Measurements from ENCODE around the gene GPD1.

Gene GPD1

DNA sequence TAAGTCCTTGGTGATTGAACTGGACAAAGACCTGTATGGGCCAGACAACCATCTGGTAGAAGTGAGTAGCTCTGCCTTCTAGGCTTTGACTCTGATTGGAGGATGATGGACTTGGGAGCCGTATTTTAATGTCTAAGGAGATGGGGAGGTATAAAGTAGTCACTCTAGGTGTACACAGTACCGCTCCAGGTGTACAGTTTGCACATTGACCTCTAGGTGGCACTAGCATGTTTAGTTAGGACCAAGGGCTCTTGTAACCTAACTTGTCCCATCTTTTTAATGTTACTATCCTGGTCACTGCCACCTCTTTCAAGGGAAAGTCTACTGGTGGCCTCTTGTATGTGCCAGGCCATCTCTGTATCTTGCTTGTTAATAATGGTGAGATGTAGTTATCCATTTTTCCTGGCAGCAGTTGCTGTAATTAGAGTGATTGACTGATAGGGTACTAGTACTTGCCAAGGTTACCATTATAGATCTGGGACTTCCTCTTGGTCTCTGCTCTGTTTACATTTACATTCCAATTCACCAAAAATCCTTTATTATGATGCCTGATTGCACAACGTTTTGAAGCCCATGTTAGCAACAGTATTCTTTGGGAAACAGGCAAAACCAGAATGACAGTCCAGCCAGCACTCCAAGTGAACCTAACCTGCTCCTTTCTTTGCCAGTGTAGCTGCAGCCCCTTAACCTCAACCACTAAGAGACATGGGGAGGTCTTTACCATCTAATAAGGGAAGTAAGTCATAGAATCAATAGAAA lies 15.1 kb upstream of the GPD1 start:
- Histone ChIP-seq H3K9ac (ENCODE audit: low read depth, low read length) (no peak overlapping the region), H3K36me3 (ENCODE audit: insufficient read depth, low read depth, low read length) (peaks cover 73% of the 10 kb centered on the region), H3K27ac (ENCODE audit: low read length) (no peak overlapping the region), H3K27me3 (ENCODE audit: insufficient read depth, low read length) (no peaks in the 10 kb centered on the region), H3K4me1 (ENCODE audit: insufficient read depth, low read length) (no peaks in the 10 kb centered on the region), H3K9me3 (ENCODE audit: insufficient read depth, low read depth, low read length) (no peaks in the 10 kb centered on the region), H3K4me3 (ENCODE audit: low read length) (no peak overlapping the region)

DNA sequence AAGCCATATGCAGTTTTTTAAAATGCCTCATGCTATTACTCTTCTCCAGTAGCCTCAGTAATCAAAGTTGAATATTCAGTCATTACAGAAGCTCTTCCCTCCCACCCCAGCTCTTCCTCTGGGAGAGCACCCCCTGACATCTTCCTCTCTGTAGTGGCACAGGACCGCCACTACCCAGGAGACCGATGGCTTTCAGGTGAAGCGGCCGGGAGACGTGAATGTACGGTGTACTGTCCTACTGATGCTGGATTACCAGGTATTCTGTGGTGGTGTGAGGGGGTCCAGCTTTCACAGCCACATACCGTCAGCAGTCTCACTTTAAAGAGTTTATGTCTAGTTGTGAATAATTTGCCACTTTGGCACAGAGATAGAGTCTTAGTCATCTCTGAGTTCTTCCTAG lies 14.1 kb upstream of the GPD1 start:
- no peaks in the 10 kb centered on the region for H3K9me3 ChIP-seq (ENCODE audit: insufficient read depth, low read depth, low read length)

DNA sequence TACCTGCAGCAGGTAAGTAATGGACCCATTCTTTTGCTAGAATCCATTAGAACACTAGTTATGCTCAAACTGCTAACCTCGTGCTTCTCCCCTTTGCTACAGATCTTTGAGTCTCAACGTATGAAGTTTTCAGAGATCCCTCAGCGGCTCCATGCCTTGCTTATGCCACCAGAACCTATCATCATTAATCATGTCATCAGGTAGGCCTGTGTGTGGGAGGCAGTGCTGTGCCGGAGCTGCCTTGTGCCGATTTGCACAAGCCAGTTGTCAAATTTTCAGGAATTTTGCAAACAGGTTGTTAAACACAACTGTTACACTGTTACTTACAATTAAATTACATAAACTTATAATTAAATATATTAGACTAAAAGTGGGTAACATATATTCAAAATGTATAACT lies 13.4 kb upstream of the GPD1 start:
- Histone ChIP-seq H3K9ac (ENCODE audit: low read depth, low read length) (no peak overlapping the region), H3K27me3 (ENCODE audit: insufficient read depth, low read length) (no peaks in the 10 kb centered on the region), H3K4me3 (ENCODE audit: low read length) (no peak overlapping the region), H3K4me1 (ENCODE audit: insufficient read depth, low read length) (no peaks in the 10 kb centered on the region), H3K9me3 (ENCODE audit: insufficient read depth, low read depth, low read length) (no peaks in the 10 kb centered on the region), H3K27ac (ENCODE audit: low read length) (no peak overlapping the region), H3K36me3 (ENCODE audit: insufficient read depth, low read depth, low read length) (peaks cover 89% of the 10 kb centered on the region)

More for the DNA sequence above, 14.1 kb upstream of the GPD1 start:
- no peaks in the 10 kb centered on the region for H3K4me1 ChIP-seq (ENCODE audit: insufficient read depth, low read length)
- H3K9ac ChIP-seq (ENCODE audit: low read depth, low read length), result no peak overlapping the region
- no peaks in the 10 kb centered on the region for H3K27me3 ChIP-seq (ENCODE audit: insufficient read depth, low read length)
- no peak overlapping the region for H3K4me3 ChIP-seq (ENCODE audit: low read length)
- H3K36me3 ChIP-seq (ENCODE audit: insufficient read depth, low read depth, low read length), result peaks cover 83% of the 10 kb centered on the region
- H3K27ac ChIP-seq (ENCODE audit: low read length), result no peak overlapping the region

DNA sequence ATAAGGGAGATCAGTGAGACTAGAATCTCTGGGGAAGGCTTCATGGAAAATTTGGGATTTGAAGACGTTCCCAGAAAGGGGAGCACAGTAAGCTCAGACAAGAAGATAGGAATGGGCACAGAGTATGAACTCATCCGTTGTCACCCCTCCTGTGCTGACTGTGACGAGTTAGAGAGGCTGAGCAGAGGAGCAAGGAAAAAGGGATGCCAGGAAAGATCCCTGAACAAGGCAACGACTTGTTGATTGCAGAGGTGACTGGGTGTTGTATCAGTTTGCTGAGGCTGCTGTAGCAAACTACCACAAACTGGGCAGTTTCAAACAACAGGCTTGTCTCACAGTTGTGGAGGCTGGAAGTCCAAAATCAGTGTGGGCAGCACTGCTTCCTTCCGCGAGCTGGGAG lies 5.9 kb upstream of the GPD1 start:
- Histone ChIP-seq H3K27ac (ENCODE audit: low read length) (no peak overlapping the region), H3K4me3 (ENCODE audit: low read length) (no peak overlapping the region), H3K36me3 (ENCODE audit: insufficient read depth, low read depth, low read length) (peaks cover 77% of the 10 kb centered on the region), H3K9me3 (ENCODE audit: insufficient read depth, low read depth, low read length) (no peaks in the 10 kb centered on the region), H3K4me1 (ENCODE audit: insufficient read depth, low read length) (no peaks in the 10 kb centered on the region), H3K9ac (ENCODE audit: low read depth, low read length) (no peak overlapping the region), H3K27me3 (ENCODE audit: insufficient read depth, low read length) (no peaks in the 10 kb centered on the region)

DNA sequence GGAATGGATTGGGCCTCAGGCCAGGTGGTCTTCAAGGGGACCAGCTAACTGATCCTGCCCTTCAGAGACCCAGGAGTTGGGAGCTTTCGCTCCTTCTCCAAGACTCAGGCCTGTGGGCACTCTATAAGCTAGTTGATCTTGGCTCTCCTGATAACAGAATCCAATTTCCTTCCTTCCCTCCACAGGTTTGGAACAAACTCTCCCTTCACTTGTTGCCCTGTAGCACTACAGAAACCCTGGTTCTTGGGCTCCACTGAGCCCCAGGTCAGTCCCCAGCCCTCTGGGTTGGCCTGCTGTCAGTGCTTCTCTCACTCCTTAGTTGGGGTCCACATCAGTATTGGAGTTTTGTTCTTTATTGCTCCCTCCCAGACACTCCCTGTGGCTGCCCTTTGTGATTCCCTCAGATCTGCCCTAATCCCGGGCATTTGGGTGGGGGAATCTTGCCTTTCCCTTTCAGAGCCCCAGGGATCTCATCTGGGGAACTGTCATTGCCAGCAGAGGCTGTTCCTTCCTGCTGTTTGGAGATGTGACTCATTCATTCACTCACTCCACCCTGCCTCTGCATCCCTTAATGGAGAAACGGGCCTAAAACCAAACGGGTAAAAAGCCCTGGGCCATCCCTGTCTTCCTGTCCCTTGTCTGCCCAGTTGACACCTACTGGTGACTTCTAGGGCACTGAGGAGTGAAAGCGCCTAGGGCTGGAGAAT lies 4.4 kb upstream of the GPD1 start:
- no peaks in the 10 kb centered on the region for H3K9me3 ChIP-seq (ENCODE audit: insufficient read depth, low read depth, low read length)
- peaks cover 62% of the 10 kb centered on the region for H3K36me3 ChIP-seq (ENCODE audit: insufficient read depth, low read depth, low read length)
- H3K9ac ChIP-seq (ENCODE audit: low read depth, low read length), result no peak overlapping the region
- H3K4me1 ChIP-seq (ENCODE audit: insufficient read depth, low read length), result 0 out of 2 replicates have a peak, but pooled peaks cover 5% of the 10 kb centered on the region
- no peak overlapping the region for H3K4me3 ChIP-seq (ENCODE audit: low read length)
- H3K27me3 ChIP-seq (ENCODE audit: insufficient read depth, low read length), result no peaks in the 10 kb centered on the region
- H3K27ac ChIP-seq (ENCODE audit: low read length), result no peak overlapping the region

DNA sequence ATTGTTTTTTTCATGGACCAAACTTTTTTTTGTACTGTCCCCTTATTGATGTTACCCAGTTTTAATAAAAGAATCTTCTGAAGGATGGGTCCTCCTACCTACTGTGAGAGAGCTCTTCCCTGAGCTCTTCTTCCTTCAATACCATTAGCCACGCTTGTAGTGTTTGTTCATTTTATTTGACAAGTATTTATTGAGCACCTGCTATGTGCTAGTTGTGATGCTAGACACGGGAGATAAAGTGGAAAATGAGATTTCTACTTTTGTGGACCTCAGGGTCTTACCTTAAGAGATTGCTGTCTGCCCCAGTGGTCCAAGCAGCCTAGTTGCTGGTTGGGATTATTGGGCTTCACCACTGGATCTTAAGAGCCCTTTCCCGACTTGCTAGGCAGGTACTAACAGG lies 3.2 kb upstream of the GPD1 start:
- Histone ChIP-seq H3K9me3 (ENCODE audit: insufficient read depth, low read depth, low read length) (no peaks in the 10 kb centered on the region), H3K27ac (ENCODE audit: low read length) (no peak overlapping the region), H3K9ac (ENCODE audit: low read depth, low read length) (no peak overlapping the region), H3K4me1 (ENCODE audit: insufficient read depth, low read length) (0 out of 2 replicates have a peak, but pooled peaks cover 5% of the 10 kb centered on the region), H3K27me3 (ENCODE audit: insufficient read depth, low read length) (no peaks in the 10 kb centered on the region), H3K36me3 (ENCODE audit: insufficient read depth, low read depth, low read length) (peaks cover 50% of the 10 kb centered on the region), H3K4me3 (ENCODE audit: low read length) (no peak overlapping the region)

DNA sequence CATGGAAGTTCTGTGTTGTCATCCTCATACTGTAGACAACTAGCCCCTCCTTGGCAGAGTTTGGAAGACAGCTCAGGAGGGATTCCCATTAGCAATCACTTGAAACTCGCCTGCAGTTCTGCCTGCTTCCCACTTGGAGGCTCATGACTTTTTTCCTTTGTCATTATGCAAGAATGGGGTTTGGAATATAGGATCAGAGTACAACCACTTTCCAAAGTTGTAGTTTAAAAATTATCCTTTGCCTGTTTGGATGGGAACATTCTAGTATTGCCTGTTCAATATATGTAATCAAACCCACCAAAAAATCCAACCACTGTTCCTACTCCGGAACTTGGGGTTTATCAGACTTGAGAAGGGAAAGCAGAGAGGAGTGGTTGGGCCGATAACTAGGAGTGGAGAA lies 2.1 kb upstream of the GPD1 start:
- H3K36me3 ChIP-seq (ENCODE audit: insufficient read depth, low read depth, low read length), result peaks cover 39% of the 10 kb centered on the region
- no peak overlapping the region for H3K4me3 ChIP-seq (ENCODE audit: low read length)
- no peaks in the 10 kb centered on the region for H3K9me3 ChIP-seq (ENCODE audit: insufficient read depth, low read depth, low read length)
- H3K27me3 ChIP-seq (ENCODE audit: insufficient read depth, low read length), result no peaks in the 10 kb centered on the region
- H3K4me1 ChIP-seq (ENCODE audit: insufficient read depth, low read length), result 0 out of 2 replicates have a peak, but pooled peaks cover 5% of the 10 kb centered on the region
- H3K9ac ChIP-seq (ENCODE audit: low read depth, low read length), result no peak overlapping the region
- H3K27ac ChIP-seq (ENCODE audit: low read length), result no peak overlapping the region

DNA sequence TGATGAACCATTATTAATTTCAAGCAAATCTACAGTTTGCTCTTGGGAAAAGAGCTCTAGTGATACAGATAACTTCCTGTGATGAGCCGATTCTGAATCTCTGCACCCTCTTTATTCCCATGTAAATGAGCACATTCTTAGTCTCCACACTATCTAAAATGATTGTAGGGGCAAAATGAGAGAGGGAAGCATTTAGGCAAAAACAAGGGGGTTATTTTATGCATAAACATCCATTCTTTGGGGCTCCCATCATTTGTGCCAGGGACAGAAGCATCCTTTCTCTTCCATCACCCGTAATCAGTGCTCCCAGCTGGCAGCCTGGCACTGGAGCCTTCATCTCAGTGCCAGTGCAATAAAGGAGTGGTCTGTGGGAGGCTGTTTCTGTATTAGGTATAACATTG lies 1.7 kb upstream of the GPD1 start:
- 0 out of 2 replicates have a peak, but pooled peaks cover 5% of the 10 kb centered on the region for H3K4me1 ChIP-seq (ENCODE audit: insufficient read depth, low read length)
- no peak overlapping the region for H3K27ac ChIP-seq (ENCODE audit: low read length)
- no peak overlapping the region for H3K4me3 ChIP-seq (ENCODE audit: low read length)
- H3K36me3 ChIP-seq (ENCODE audit: insufficient read depth, low read depth, low read length), result peaks cover 35% of the 10 kb centered on the region
- H3K9me3 ChIP-seq (ENCODE audit: insufficient read depth, low read depth, low read length), result no peaks in the 10 kb centered on the region
- H3K9ac ChIP-seq (ENCODE audit: low read depth, low read length), result no peak overlapping the region
- H3K27me3 ChIP-seq (ENCODE audit: insufficient read depth, low read length), result no peaks in the 10 kb centered on the region

DNA sequence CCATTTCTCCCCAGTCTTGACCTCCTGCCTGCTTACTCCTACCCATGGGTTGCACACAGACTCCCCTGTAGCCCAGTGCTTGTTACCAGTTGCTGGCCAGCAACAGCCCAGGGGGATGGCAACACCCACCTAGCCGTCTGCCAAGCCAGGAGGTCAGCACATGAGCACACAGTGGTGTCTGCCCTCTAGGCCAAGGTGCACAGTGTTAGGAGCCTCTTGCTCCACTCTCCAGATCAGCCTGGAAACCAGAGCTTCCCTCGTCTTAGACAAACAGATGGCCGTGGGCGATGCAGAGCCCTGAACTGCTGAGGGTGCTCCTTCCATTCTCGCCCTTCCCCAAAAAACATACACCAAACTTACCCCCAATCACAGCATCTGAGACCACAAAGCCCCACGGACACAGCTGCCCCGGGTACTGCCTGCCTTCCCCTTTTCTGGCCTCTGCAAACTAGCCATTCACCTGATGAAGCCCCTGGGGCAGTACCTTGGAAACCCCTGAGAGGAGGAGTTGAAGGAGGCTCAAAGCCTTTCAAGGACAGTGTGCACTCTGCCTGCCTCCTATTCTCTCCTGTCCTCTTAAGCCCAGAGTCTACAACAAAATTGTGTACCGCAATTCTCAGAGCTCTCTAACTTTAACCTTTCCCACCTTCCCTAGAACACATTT lies 1.0 kb upstream of the GPD1 start:
- H3K27ac ChIP-seq (ENCODE audit: low read length), result no peak overlapping the region
- 0 out of 2 replicates have a peak, but pooled peaks cover 5% of the 10 kb centered on the region for H3K4me1 ChIP-seq (ENCODE audit: insufficient read depth, low read length)
- H3K4me3 ChIP-seq (ENCODE audit: low read length), result no peak overlapping the region
- H3K9ac ChIP-seq (ENCODE audit: low read depth, low read length), result no peak overlapping the region
- peaks cover 28% of the 10 kb centered on the region for H3K36me3 ChIP-seq (ENCODE audit: insufficient read depth, low read depth, low read length)
- no peaks in the 10 kb centered on the region for H3K9me3 ChIP-seq (ENCODE audit: insufficient read depth, low read depth, low read length)
- no peaks in the 10 kb centered on the region for H3K27me3 ChIP-seq (ENCODE audit: insufficient read depth, low read length)

DNA sequence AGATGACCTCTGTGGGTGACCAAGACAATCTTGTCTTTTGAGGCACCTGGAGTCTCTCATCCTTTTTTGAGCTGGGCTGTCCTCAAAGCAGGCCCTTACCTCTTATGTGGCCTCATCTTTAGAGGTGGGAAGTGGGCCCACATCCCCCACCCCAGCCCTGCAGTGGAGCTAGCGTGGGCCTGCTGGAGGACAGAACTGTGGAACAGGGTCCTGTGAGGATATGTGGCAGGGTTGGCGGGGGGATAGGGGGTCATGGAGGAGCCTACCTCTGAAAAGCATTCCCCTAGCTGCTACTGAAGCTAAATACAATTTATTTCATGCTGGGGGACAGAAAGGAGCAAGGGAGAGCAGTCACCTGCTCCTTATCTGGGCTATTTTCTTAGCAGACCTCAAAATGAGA lies 457 bp upstream of the GPD1 start:
- no peak overlapping the region for H3K27ac ChIP-seq (ENCODE audit: low read length)
- 0 out of 2 replicates have a peak, but pooled peaks cover 5% of the 10 kb centered on the region for H3K4me1 ChIP-seq (ENCODE audit: insufficient read depth, low read length)
- H3K4me3 ChIP-seq (ENCODE audit: low read length), result no peak overlapping the region
- H3K9ac ChIP-seq (ENCODE audit: low read depth, low read length), result no peak overlapping the region
- H3K27me3 ChIP-seq (ENCODE audit: insufficient read depth, low read length), result no peaks in the 10 kb centered on the region
- H3K9me3 ChIP-seq (ENCODE audit: insufficient read depth, low read depth, low read length), result no peaks in the 10 kb centered on the region
- peaks cover 23% of the 10 kb centered on the region for H3K36me3 ChIP-seq (ENCODE audit: insufficient read depth, low read depth, low read length)

DNA sequence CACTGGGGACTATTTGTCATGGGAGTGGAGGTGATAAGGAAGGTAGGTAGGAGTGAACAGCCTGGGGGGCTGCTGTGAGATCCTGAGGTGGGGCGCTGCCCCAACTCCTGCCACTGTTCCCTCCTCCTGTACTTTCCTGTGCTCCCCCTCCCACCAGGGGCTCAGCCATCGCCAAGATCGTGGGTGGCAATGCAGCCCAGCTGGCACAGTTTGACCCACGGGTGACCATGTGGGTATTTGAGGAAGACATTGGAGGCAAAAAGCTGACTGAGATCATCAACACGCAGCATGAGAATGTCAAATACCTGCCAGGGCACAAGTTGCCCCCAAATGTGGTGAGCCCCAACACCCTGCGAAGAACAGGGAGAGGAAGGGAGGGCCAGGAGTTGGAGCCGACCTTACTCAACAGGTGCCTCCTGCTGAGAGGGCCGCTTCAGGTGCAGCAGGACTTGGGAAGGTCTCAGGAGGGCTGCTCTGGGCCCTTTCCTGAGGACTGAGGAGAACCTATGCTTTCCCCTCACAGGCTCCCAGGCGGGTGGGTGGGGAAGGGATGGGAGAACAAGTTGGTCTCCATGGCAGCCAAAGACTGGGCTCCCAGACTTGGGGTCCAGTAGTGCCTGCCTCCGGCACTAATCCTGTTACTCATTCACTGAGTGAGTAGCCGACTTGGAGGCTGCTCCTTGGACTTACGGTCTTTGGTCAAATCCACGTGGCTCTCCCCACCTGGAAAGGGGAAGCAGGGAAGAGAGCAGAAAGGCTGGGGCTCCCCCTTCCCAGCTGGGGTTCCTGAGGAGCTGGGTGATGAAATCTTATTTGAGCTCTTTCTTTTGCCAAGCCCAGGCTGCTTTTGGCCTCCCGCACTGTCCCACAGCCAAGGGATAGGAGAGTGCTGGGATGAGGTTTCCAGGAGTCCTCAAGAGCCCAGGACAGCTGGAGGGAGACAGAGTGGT lies 884 bp downstream of the GPD1 start:
- no peak overlapping the region for H3K9ac ChIP-seq (ENCODE audit: low read depth, low read length)
- no peak overlapping the region for H3K4me3 ChIP-seq (ENCODE audit: low read length)

More for the DNA sequence above, 884 bp downstream of the GPD1 start:
- Histone ChIP-seq H3K27me3 (ENCODE audit: insufficient read depth, low read length) (no peaks in the 10 kb centered on the region), H3K36me3 (ENCODE audit: insufficient read depth, low read depth, low read length) (peaks cover 9% of the 10 kb centered on the region), H3K9me3 (ENCODE audit: insufficient read depth, low read depth, low read length) (no peaks in the 10 kb centered on the region), H3K27ac (ENCODE audit: low read length) (no peak overlapping the region), H3K4me1 (ENCODE audit: insufficient read depth, low read length) (0 out of 2 replicates have a peak, but pooled peaks cover 5% of the 10 kb centered on the region)

Data from iPS-20b (cell line).